Bronchial smooth muscle cell (primary cell): Measurements from ENCODE around the gene PNRC1. TPM values are rescaled to one million over a fixed set of nuclear protein-coding genes. Genes with fewer than 3 reads are reported as not detected.

Source experiments
- total RNA-seq: library from RNA; depleted of rRNA; stranded (reverse); fragments of >200 nt; gene quantifications from 2 replicates; pipeline ENCODE4 v1.2.1, GENCODE V29; 2014

The PNRC1 gene
- total RNA-seq = 26.7 and 33.7 TPM in 2 replicates

DNA sequence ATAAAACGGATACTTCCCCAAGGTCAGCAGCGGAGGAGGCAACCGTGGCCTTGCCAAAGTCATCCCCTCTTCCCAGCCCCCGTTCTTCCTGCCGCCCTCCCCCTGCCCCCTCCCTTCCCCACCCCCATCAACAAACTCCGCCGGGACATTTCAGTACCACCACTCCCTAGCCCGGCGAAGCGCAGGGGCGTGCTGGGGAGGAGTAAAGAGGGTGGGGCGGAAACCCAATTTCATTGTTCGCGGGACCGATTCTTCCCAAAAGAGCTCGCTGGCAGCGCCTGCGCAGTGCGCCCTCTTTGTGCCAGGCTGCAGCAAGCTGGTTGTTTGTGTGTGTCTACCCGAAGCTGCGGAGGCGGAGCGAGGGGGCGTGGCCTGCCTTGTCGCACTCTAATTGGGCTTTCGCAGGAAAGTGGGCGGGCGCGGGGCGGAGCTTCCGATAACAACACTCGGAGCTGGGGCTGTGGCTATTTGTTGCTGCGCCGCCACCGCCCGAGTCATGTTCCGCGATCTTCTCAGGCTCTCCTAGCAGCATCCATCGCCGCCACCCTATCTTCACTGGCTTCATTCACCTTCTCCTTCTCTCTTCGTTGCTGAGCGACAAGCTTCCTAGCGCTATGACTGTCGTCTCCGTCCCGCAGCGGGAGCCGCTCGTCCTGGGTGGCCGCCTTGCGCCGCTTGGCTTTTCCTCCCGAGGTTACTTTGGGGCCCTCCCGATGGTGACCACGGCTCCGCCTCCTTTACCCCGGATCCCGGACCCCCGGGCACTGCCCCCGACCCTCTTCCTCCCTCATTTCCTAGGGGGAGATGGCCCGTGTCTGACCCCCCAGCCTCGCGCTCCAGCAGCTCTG, at the start of gene PNRC1:
Gene PNRC1, plus strand, starts transcription at position 471 of the 848 bp plus-strand sequence. Its CDS starts 144 bp downstream, at position 615.

GRCh38 chr6:89117211-89118108, 36.9 kb downstream of the PNRC1 start, which contains the start of gene SRSF12:
TSS of gene SRSF12 (minus strand) at chr6:89118071. CDS start at chr6:89117887, 184 bp downstream.

Other genes starting within 250 kb of the PNRC1 start
- 9.7 and 11.7 TPM in 2 replicates for gene RNGTT, start 117.1 kb upstream of the PNRC1 start, total RNA-seq
- not detected in 2 replicates for gene SRSF12, start 37.3 kb downstream of the PNRC1 start, total RNA-seq
- 0.63 and 1.2 TPM in 2 replicates for gene PM20D2, start 65.3 kb downstream of the PNRC1 start, total RNA-seq
- not detected in 2 replicates for gene GABRR1, start 136.6 kb downstream of the PNRC1 start, total RNA-seq
- 0.16 and 0.52 TPM in 2 replicates for gene GABRR2, start 234.5 kb downstream of the PNRC1 start, total RNA-seq